GM12878 (cell line): Measurements from ENCODE around the gene FASTKD2. TPM values are rescaled to one million over a fixed set of nuclear protein-coding genes. Genes with fewer than 3 reads are reported as not detected.

Experiments
- ATAC-seq: fragments of 200-7000 bp; cut with Tn5 transposase; 3 replicates; pipeline ENCODE4 v1.9.1; 2020; ENCODE audit warnings: mild to moderate bottlenecking, moderate library complexity
- BruUV-seq: library from RNA; stranded (reverse); fragments of 400-500 nt; replicated peaks from 2 replicates; lab custom pipeline; 2021; lab: Mats Ljungman, UMichigan
- CTCF ChIA-PET: fragments of 300-600 bp; sonication (Branson Sonifier 250); formaldehyde crosslinking; extraction: SDS; loops from one replicate; lab custom pipeline; 2021; ENCODE audit warnings: inconsistent platforms; lab: Yijun Ruan, JAX
- POLR2A ChIA-PET: fragments of 350-600 bp; formaldehyde crosslinking; extraction: SDS; loops from one replicate; lab custom pipeline; 2021; ENCODE audit warnings: inconsistent platforms; lab: Charles Lee
- RAD21 ChIA-PET: fragments of 300-600 bp; sonication (Branson Sonifier 250); formaldehyde crosslinking; loops from one replicate; lab custom pipeline; 2023; ENCODE audit warnings: antibody characterized with exemption; ENCODE audit not compliant: unreplicated experiment; lab: Charles Lee
- SMC1A ChIA-PET: fragments of 300-600 bp; sonication (Branson Sonifier 250); formaldehyde crosslinking; loops from one replicate; lab custom pipeline; 2023; ENCODE audit not compliant: unreplicated experiment, uncharacterized antibody; lab: Charles Lee
- DNase-seq: peaks from one replicate; pipeline ENCODE4 v3.0.0-alpha.2; 2011; ENCODE audit warnings: low read depth, low spot score
- FAIRE-seq: peaks from 3 replicates; lab custom pipeline; 2011; peaks lifted over from hg19 to GRCh38; lab: Jason Lieb, UNC
- H2AFZ ChIP-seq: 2 replicates; pipeline ENCODE4 v1.6.0; 2011; ENCODE audit warnings: low read depth, low read length, control low read depth; ENCODE audit not compliant: control insufficient read depth
- H3K27ac ChIP-seq: 2 replicates; pipeline ENCODE4 v1.5.1; 2011; ENCODE audit warnings: control low read depth; ENCODE audit not compliant: control insufficient read depth, insufficient read depth
- H3K27me3 ChIP-seq, 2 experiments: replicated peaks in 1 of 2; 2 replicates each; pipeline versions ENCODE4 v1.6.0 to v1.6.1; 2011; ENCODE audit warnings: low read length in 1 of 2; ENCODE audit not compliant: control insufficient read depth in 2 of 2, insufficient read depth in 2 of 2
- H3K36me3 ChIP-seq, 2 experiments: 2 replicates each; pipeline ENCODE4 v1.5.1; 2011; ENCODE audit warnings: low read length in 1 of 2; ENCODE audit not compliant: control insufficient read depth in 2 of 2, insufficient read depth in 2 of 2
- H3K4me1 ChIP-seq: 2 replicates; pipeline ENCODE4 v1.6.1; 2011; ENCODE audit warnings: mild to moderate bottlenecking, low read length, moderate library complexity, mixed read lengths; ENCODE audit not compliant: control insufficient read depth, insufficient read depth
- H3K4me2 ChIP-seq: 2 replicates; pipeline ENCODE4 v1.6.0; 2011; ENCODE audit warnings: control low read depth; ENCODE audit not compliant: control insufficient read depth, insufficient read depth
- H3K4me3 ChIP-seq: fragments of 200-600 bp; sonication (generic); 2 replicates; pipeline ENCODE4 v1.5.1; 2016
- H3K79me2 ChIP-seq: 2 replicates; pipeline ENCODE4 v1.6.0; 2011; ENCODE audit warnings: low read length; ENCODE audit not compliant: control insufficient read depth, insufficient read depth
- H3K9ac ChIP-seq: 2 replicates; pipeline ENCODE4 v1.8.0; 2011; ENCODE audit warnings: low read length, control low read depth, mixed read lengths; ENCODE audit not compliant: control insufficient read depth, insufficient read depth
- H3K9me3 ChIP-seq: replicated peaks from 3 replicates; pipeline ENCODE4 v1.5.1; 2011; ENCODE audit warnings: mild to moderate bottlenecking, low read length; ENCODE audit not compliant: control insufficient read depth, insufficient read depth
- H4K20me1 ChIP-seq: 2 replicates; pipeline ENCODE4 v1.6.0; 2011; ENCODE audit not compliant: control insufficient read depth, insufficient read depth
- CBX5 ChIP-seq: sonication (generic); IDR thresholded peaks from 2 replicates; pipeline ENCODE4 v1.6.1; 2016; ENCODE audit warnings: low read depth, moderate library complexity, mild to moderate bottlenecking, inconsistent platforms
- CHD1 ChIP-seq: IDR thresholded peaks from 2 replicates; pipeline ENCODE4 v1.6.1; 2012; ENCODE audit warnings: low read depth, low read length, improper control_type of control experiment
- EP300 ChIP-seq, 2 experiments: fragments of 150-350 bp in 1 of 2; IDR thresholded peaks; 2 replicates each; pipeline ENCODE4 v1.6.1; 2011 to 2012; ENCODE audit warnings: low read depth in 2 of 2, low read length in 2 of 2, borderline replicate concordance in 1 of 2, improper control_type of control experiment in 1 of 2, inconsistent platforms in 1 of 2; ENCODE audit not compliant: control insufficient read depth in 1 of 2
- FOXM1 ChIP-seq: IDR thresholded peaks from 2 replicates; pipeline ENCODE4 v1.6.1; 2012; ENCODE audit warnings: low read depth, mild to moderate bottlenecking, inconsistent platforms, low read length, moderate library complexity
- HCFC1 ChIP-seq: fragments of 150-350 bp; IDR thresholded peaks from 2 replicates; pipeline ENCODE4 v1.6.1; 2014; ENCODE audit warnings: low read length
- HDAC2 ChIP-seq: fragments of 200-600 bp; sonication (generic); IDR thresholded peaks from 2 replicates; pipeline ENCODE4 v1.6.1; 2017
- JUNB ChIP-seq: IDR thresholded peaks from 2 replicates; pipeline ENCODE4 v1.6.1; 2016; ENCODE audit warnings: antibody characterized with exemption, mild to moderate bottlenecking
- NR2F1 ChIP-seq: fragments of 450-650 bp; conservative IDR thresholded peaks from 2 replicates; pipeline ENCODE4 v1.6.1; 2017; ENCODE audit warnings: mild to moderate bottlenecking
- TARDBP ChIP-seq: IDR thresholded peaks from 2 replicates; pipeline ENCODE4 v1.6.1; 2016; ENCODE audit warnings: borderline replicate concordance
- TBL1XR1 ChIP-seq: IDR thresholded peaks from 2 replicates; pipeline ENCODE4 v1.6.1; 2012; ENCODE audit warnings: low read depth, low read length, improper control_type of control experiment
- TCF7 ChIP-seq: IDR thresholded peaks from 2 replicates; pipeline ENCODE4 v1.6.1; 2014; ENCODE audit warnings: antibody characterized with exemption, borderline replicate concordance
- ZNF622 ChIP-seq: fragments of 450-650 bp; IDR thresholded peaks from 2 replicates; pipeline ENCODE4 v1.6.1; 2017; ENCODE audit warnings: mild to moderate bottlenecking, inconsistent platforms
- WGBS: methylation state at CpG from one replicate; pipeline ENCODE4 v1.1.6; 2016; ENCODE audit warnings: low lambda C conversion rate; ENCODE audit not compliant: insufficient replicate concordance, insufficient coverage; ENCODE audit errors: missing lambda C conversion rate; 5-methylcytosine and 5-hydroxymethylcytosine counted together
- in situ Hi-C: fragments of 300-500 bp; cut with MboI; formaldehyde crosslinking; loops from 9 replicates; pipeline ENCODE4 v1.14.3; 2018; ENCODE audit warnings: mixed read lengths
- intact Hi-C: fragments of 100-400 bp; cut with micrococcal nuclease; formaldehyde crosslinking; loops from one replicate; pipeline ENCODE4 v1.14.2; 2022; ENCODE audit not compliant: unreplicated experiment
- polyA plus RNA-seq, 11 experiments: library from polyadenylated mRNA; depleted of rRNA in 4 of 11; unstranded in 6 of 11; stranded (reverse) in 5 of 11; fragments of >200 nt; fragmentation: Nextera tagmentation in 4 of 11; fragmentation: Illumina TruSeq in 1 of 11; extraction: Ambion mirVana in 4 of 11; extraction: Trizol in 1 of 11; gene quantifications; 1 replicate in 1 of 11; 2 replicates in 10 of 11; pipeline versions ENCODE4 v1.2.1 to v1.2.3, GENCODE V29; 2011 to 2016; ENCODE audit warnings: inconsistent platforms in 2 of 11, missing spikeins in 2 of 11, low read depth in 1 of 11
- total RNA-seq, 4 experiments: library from RNA; depleted of rRNA in 3 of 4; stranded (reverse); fragments of >200 nt in 3 of 4; fragmentation: Illumina TruSeq in 1 of 4; extraction: Trizol in 1 of 4; gene quantifications; 2 replicates each; pipeline versions ENCODE4 v1.2.1 to v1.2.3, GENCODE V29; 2013 to 2021
- TF ChIP-seq, protein P1 (sequence below): fragments of 450-650 bp; IDR thresholded peaks from 2 replicates; pipeline ENCODE4 v1.6.1; 2017; ENCODE audit warnings: low read depth, mild to moderate bottlenecking, moderate library complexity
- TF ChIP-seq, protein P2 (sequence below): IDR thresholded peaks from 2 replicates; pipeline ENCODE4 v1.6.1; 2011; ENCODE audit warnings: low read depth, mild to moderate bottlenecking, low read length, moderate library complexity, borderline replicate concordance; ENCODE audit errors: extremely low read depth
- TF ChIP-seq, protein P3 (sequence below): IDR thresholded peaks from 2 replicates; pipeline ENCODE4 v1.6.1; 2012; ENCODE audit warnings: improper control_type of control experiment, low read depth, low read length; ENCODE audit not compliant: insufficient replicate concordance
- TF ChIP-seq, protein P4 (sequence below): fragments of 450-650 bp; IDR thresholded peaks from 2 replicates; pipeline ENCODE4 v1.6.1; 2016; ENCODE audit warnings: mild to moderate bottlenecking

The FASTKD2 gene
- total and polyA plus RNA-seq, 10 of the 15 experiments (the other 5 are each of a cell fraction or from before 2014, with no cell fraction given), result 32.1 to 115 (median 52.3) TPM

GRCh38 chr2:206733341-206733740 is 32.1 kb upstream of the FASTKD2 start (continued):
- no peak for TF ChIP-seq EP300 (IDR thresholded peaks at IDR 0.05; ENCODE audit: borderline replicate concordance in 1 of 2, control insufficient read depth in 1 of 2, low read depth in 2 of 2, low read length in 2 of 2)
- TF ChIP-seq, protein P1, sequence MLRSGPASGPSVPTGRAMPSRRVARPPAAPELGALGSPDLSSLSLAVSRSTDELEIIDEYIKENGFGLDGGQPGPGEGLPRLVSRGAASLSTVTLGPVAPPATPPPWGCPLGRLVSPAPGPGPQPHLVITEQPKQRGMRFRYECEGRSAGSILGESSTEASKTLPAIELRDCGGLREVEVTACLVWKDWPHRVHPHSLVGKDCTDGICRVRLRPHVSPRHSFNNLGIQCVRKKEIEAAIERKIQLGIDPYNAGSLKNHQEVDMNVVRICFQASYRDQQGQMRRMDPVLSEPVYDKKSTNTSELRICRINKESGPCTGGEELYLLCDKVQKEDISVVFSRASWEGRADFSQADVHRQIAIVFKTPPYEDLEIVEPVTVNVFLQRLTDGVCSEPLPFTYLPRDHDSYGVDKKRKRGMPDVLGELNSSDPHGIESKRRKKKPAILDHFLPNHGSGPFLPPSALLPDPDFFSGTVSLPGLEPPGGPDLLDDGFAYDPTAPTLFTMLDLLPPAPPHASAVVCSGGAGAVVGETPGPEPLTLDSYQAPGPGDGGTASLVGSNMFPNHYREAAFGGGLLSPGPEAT, result no peak

DNA sequence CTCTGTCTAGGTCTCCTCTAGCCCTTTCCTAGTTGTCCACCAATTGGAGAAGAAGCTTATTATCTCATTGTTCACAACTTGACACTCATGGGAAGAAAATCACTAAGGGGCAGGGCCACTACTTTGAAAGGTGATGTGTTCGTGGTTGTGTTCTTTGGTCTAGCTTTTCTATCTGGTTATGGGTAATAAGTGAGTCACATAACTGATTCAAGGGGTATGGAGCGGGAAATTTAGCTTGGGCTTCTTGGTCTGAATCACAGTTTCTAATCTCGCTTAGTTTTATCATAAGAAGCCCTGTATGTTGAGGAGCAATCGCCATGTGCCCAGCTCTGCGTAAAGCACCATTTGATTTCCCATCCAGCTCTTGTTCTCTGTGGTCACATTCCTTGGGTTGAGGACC is 28.5 kb upstream of the FASTKD2 start:
- in situ Hi-C loops, result no loop called here
- TF ChIP-seq CBX5 (no peak), TCF7 (no peak), HDAC2 (no peak), NR2F1 (no peak), ZNF622 (no peak), JUNB (no peak), HCFC1 (no peak), TARDBP (no peak), TBL1XR1 (no peak), FOXM1 (no peak), CHD1 (no peak)
- TF ChIP-seq, protein P2, sequence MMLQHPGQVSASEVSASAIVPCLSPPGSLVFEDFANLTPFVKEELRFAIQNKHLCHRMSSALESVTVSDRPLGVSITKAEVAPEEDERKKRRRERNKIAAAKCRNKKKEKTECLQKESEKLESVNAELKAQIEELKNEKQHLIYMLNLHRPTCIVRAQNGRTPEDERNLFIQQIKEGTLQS, result no peak
- TF ChIP-seq, protein P3, sequence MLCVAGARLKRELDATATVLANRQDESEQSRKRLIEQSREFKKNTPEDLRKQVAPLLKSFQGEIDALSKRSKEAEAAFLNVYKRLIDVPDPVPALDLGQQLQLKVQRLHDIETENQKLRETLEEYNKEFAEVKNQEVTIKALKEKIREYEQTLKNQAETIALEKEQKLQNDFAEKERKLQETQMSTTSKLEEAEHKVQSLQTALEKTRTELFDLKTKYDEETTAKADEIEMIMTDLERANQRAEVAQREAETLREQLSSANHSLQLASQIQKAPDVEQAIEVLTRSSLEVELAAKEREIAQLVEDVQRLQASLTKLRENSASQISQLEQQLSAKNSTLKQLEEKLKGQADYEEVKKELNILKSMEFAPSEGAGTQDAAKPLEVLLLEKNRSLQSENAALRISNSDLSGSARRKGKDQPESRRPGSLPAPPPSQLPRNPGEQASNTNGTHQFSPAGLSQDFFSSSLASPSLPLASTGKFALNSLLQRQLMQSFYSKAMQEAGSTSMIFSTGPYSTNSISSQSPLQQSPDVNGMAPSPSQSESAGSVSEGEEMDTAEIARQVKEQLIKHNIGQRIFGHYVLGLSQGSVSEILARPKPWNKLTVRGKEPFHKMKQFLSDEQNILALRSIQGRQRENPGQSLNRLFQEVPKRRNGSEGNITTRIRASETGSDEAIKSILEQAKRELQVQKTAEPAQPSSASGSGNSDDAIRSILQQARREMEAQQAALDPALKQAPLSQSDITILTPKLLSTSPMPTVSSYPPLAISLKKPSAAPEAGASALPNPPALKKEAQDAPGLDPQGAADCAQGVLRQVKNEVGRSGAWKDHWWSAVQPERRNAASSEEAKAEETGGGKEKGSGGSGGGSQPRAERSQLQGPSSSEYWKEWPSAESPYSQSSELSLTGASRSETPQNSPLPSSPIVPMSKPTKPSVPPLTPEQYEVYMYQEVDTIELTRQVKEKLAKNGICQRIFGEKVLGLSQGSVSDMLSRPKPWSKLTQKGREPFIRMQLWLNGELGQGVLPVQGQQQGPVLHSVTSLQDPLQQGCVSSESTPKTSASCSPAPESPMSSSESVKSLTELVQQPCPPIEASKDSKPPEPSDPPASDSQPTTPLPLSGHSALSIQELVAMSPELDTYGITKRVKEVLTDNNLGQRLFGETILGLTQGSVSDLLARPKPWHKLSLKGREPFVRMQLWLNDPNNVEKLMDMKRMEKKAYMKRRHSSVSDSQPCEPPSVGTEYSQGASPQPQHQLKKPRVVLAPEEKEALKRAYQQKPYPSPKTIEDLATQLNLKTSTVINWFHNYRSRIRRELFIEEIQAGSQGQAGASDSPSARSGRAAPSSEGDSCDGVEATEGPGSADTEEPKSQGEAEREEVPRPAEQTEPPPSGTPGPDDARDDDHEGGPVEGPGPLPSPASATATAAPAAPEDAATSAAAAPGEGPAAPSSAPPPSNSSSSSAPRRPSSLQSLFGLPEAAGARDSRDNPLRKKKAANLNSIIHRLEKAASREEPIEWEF, result no peak
- TF ChIP-seq, protein P4, sequence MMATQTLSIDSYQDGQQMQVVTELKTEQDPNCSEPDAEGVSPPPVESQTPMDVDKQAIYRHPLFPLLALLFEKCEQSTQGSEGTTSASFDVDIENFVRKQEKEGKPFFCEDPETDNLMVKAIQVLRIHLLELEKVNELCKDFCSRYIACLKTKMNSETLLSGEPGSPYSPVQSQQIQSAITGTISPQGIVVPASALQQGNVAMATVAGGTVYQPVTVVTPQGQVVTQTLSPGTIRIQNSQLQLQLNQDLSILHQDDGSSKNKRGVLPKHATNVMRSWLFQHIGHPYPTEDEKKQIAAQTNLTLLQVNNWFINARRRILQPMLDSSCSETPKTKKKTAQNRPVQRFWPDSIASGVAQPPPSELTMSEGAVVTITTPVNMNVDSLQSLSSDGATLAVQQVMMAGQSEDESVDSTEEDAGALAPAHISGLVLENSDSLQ, result no peak

More for the DNA sequence above, 28.5 kb upstream of the FASTKD2 start:
- no peak overlapping the region for H3K4me3 ChIP-seq
- H3K4me2 ChIP-seq, result no peak overlapping the region
- DNase-seq (no peak), ATAC-seq (no peak), FAIRE-seq (no peak)
- H3K27me3 ChIP-seq, result no peaks in the 10 kb centered on the region
- H3K79me2 ChIP-seq, result no peaks in the 10 kb centered on the region
- H2AFZ ChIP-seq, result no peak overlapping the region
- no peaks in the 10 kb centered on the region for H3K36me3 ChIP-seq
- intact Hi-C loops, result no loop called here
- CTCF ChIA-PET, result interaction anchor here (1.0 to 1.5 kb wide), 3 partner anchors 10 to 63 kb away, joined by 3 to 5 read pairs (median 3); no protein-coding TSS in a partner anchor
- no TSS peak for BruUV-seq
- H3K9ac ChIP-seq, result no peak overlapping the region
- SMC1A ChIA-PET, result interaction anchor here (1.1 kb wide), 1 partner anchor 352 kb away, joined by 3 read pairs; no protein-coding TSS in a partner anchor
- WGBS, result 33% methylated on average over 5 of the region's 5 CpGs
- POLR2A ChIA-PET, result no interaction called here
- H3K4me1 ChIP-seq, result no peaks in the 10 kb centered on the region
- no peaks in the 10 kb centered on the region for H3K9me3 ChIP-seq
- no peaks in the 10 kb centered on the region for H4K20me1 ChIP-seq
- no peak overlapping the region for H3K27ac ChIP-seq
- RAD21 ChIA-PET, result interaction anchor here (0.7 to 1.0 kb wide), 2 partner anchors 8 to 19 kb away, joined by 3 read pairs; no protein-coding TSS in a partner anchor
